ENCODE measurements around the gene PCDHB3.
"Not testable (repeated sequence)": the region's sequence is repeated elsewhere in the genome, so short reads cannot be mapped to it uniquely, and the experiment has no call there.

The PCDHB3 gene

DNA sequence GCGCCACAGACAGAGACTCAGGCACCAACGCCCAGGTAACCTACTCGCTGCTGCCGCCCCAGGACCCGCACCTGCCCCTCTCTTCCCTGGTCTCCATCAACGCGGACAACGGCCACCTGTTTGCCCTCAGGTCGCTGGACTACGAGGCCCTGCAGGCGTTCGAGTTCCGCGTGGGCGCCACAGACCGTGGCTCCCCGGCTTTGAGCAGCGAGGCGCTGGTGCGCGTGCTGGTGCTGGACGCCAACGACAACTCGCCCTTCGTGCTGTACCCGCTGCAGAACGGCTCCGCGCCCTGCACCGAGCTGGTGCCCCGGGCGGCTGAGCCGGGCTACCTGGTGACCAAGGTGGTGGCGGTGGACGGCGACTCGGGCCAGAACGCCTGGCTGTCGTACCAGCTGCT lies 1.8 kb downstream of the PCDHB3 start:
- H3K4me2 ChIP-seq (ENCODE audit: low read length); H3K36me3 ChIP-seq (ENCODE audit: insufficient read depth, low read length); H3K4me3 ChIP-seq (ENCODE audit: low read length); H3K27me3 ChIP-seq (ENCODE audit: control insufficient read depth, insufficient read depth, low read length); H3K9me3 ChIP-seq (replicated peaks; ENCODE audit: low read length); H3K9ac ChIP-seq (ENCODE audit: low read depth, low read length); H3K4me1 ChIP-seq (ENCODE audit: control insufficient read depth, insufficient read depth, low read length): not testable (repeated sequence)

DNA sequence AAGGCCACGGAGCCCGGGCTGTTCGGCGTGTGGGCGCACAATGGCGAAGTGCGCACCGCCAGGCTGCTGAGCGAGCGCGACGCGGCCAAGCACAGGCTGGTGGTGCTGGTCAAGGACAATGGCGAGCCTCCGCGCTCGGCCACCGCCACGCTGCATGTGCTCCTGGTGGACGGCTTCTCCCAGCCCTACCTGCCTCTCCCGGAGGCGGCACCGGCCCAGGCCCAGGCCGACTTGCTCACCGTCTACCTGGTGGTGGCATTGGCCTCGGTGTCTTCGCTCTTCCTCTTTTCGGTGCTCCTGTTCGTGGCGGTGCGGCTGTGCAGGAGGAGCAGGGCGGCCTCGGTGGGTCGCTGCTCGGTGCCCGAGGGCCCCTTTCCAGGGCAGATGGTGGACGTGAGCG lies 2.2 kb downstream of the PCDHB3 start:
- not testable (repeated sequence) for H3K36me3 ChIP-seq (ENCODE audit: insufficient read depth, low read length); H3K4me1 ChIP-seq (ENCODE audit: control insufficient read depth, insufficient read depth, low read length); H3K9ac ChIP-seq (ENCODE audit: low read depth, low read length); H3K27me3 ChIP-seq (ENCODE audit: control insufficient read depth, insufficient read depth, low read length); H3K4me2 ChIP-seq (ENCODE audit: low read length); H3K4me3 ChIP-seq (ENCODE audit: low read length); H3K9me3 ChIP-seq (replicated peaks; ENCODE audit: low read length)

DNA sequence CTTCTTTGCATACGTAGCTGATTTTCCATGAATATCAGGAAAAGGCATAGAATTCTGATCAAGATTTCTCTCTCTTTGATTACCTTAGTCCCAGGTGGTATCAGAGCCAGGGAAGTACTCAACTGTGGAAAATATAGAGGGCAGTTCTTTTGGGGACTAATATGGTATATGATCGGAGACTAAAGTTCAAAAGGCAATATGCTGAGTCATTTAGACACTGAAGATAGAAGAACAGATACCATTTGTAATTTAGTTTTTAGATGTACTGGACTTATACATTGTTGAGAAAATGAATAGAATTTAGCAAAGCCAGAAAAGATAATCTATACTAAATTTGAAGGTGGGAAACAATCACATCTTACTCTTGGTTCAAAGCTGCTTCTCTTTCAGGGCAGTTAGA lies 5.1 kb downstream of the PCDHB3 start:
- H3K36me3 ChIP-seq (ENCODE audit: insufficient read depth, low read length) = no peaks in the 10 kb centered on the region
- no peak overlapping the region for H3K4me3 ChIP-seq (ENCODE audit: low read length)
- H3K9ac ChIP-seq (ENCODE audit: low read depth, low read length) = no peak overlapping the region
- no peak overlapping the region for H3K4me2 ChIP-seq (ENCODE audit: low read length)
- H3K4me1 ChIP-seq (ENCODE audit: control insufficient read depth, insufficient read depth, low read length) = no peaks in the 10 kb centered on the region
- no peaks in the 10 kb centered on the region for H3K9me3 ChIP-seq (replicated peaks; ENCODE audit: low read length)
- H3K27me3 ChIP-seq (ENCODE audit: control insufficient read depth, insufficient read depth, low read length) = no peaks in the 10 kb centered on the region

DNA sequence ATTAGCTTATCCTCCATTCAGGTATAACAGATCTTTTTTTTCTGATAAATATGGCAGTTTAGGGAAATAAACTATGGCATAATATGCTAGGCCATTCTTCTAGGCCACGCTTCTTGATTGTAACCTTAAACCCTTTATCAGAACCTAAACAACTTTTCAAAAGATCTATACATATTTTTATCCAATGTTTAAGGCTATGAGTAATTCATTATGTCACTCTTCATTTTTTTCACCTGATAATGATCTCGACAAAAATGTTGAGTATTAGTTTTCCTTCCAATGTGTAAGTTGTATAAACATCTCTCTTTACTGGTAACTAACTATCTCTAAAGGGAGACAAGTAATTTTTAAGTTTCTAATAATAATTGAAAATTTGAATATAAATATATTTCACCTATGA lies 19.0 kb downstream of the PCDHB3 start:
- H3K4me2 ChIP-seq (ENCODE audit: low read length) = no peak overlapping the region
- no peaks in the 10 kb centered on the region for H3K4me1 ChIP-seq (ENCODE audit: control insufficient read depth, insufficient read depth, low read length)
- no peak overlapping the region for H3K9ac ChIP-seq (ENCODE audit: low read depth, low read length)
- H3K36me3 ChIP-seq (ENCODE audit: insufficient read depth, low read length) = no peaks in the 10 kb centered on the region
- no peak overlapping the region for H3K4me3 ChIP-seq (ENCODE audit: low read length)
- no peaks in the 10 kb centered on the region for H3K9me3 ChIP-seq (replicated peaks; ENCODE audit: low read length)
- H3K27me3 ChIP-seq (ENCODE audit: control insufficient read depth, insufficient read depth, low read length) = no peaks in the 10 kb centered on the region

DNA sequence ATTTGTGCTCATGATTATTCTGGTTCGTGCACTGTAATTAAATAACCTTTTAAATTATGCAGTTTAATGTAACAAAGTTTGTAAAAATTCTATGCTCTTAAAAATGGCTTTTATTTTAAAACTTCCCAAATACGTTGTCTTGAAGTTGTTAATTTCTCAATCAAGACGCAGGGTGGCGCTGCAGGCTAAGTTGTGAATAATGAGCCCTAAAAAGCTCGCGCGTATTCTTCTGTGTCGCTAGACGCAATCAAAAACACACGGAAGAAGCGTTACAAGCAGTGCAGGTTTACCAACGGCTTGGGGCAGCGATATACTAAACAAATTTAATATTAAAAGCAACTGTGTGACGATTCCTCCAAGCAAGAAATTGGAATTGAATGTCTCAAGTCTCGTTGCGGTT lies 21.3 kb downstream of the PCDHB3 start, which contains the start of gene PCDHB4:
Gene PCDHB4 (plus strand): TSS at position 256 of the 400 bp plus-strand sequence. CDS start 181 bp downstream, outside the sequence.
- Histone ChIP-seq H3K4me1 (ENCODE audit: control insufficient read depth, insufficient read depth, low read length) (no peaks in the 10 kb centered on the region), H3K27me3 (ENCODE audit: control insufficient read depth, insufficient read depth, low read length) (no peaks in the 10 kb centered on the region), H3K9me3 (replicated peaks; ENCODE audit: low read length) (no peaks in the 10 kb centered on the region), H3K4me2 (ENCODE audit: low read length) (no peak within 1 kb of the TSS), H3K36me3 (ENCODE audit: insufficient read depth, low read length) (no peaks in the 10 kb centered on the region), H3K4me3 (ENCODE audit: low read length) (no peak within 1 kb of the TSS), H3K9ac (ENCODE audit: low read depth, low read length) (no peak within 1 kb of the TSS)

DNA sequence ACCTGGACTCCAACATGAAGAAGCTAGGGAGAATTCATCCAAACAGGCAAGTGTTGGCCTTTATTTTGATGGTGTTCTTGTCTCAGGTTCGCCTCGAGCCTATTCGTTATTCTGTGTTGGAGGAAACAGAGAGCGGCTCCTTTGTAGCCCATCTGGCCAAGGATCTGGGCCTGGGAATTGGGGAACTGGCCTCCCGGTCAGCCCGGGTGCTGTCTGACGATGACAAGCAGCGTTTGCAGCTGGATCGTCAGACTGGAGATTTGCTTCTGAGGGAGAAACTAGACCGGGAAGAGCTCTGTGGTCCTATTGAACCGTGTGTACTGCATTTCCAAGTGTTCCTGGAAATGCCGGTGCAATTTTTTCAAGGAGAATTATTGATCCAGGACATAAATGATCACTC lies 21.7 kb downstream of the PCDHB3 start:
- H3K4me1 ChIP-seq (ENCODE audit: control insufficient read depth, insufficient read depth, low read length) = no peaks in the 10 kb centered on the region
- H3K36me3 ChIP-seq (ENCODE audit: insufficient read depth, low read length) = no peaks in the 10 kb centered on the region
- H3K9ac ChIP-seq (ENCODE audit: low read depth, low read length) = no peak overlapping the region
- H3K9me3 ChIP-seq (replicated peaks; ENCODE audit: low read length) = no peaks in the 10 kb centered on the region
- no peak overlapping the region for H3K4me2 ChIP-seq (ENCODE audit: low read length)
- no peak overlapping the region for H3K4me3 ChIP-seq (ENCODE audit: low read length)
- H3K27me3 ChIP-seq (ENCODE audit: control insufficient read depth, insufficient read depth, low read length) = no peaks in the 10 kb centered on the region

DNA sequence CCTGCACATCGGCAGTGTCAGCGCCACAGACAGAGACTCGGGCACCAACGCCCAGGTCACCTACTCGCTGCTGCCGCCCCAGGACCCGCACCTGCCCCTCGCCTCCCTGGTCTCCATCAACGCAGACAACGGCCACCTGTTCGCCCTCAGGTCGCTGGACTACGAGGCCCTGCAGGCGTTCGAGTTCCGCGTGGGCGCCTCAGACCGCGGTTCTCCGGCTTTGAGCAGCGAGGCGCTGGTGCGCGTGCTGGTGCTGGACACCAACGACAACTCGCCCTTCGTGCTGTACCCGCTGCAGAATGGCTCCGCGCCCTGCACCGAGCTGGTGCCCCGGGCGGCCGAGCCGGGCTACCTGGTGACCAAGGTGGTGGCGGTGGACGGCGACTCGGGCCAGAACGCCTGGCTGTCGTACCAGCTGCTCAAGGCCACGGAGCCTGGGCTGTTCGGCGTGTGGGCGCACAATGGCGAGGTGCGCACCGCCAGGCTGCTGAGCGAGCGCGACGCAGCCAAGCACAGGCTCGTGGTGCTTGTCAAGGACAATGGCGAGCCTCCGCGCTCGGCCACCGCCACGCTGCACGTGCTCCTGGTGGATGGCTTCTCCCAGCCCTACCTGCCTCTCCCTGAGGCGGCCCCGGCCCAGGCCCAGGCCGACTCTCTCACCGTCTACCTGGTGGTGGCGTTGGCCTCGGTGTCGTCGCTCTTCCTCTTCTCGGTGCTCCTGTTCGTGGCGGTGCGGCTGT lies 23.3 kb downstream of the PCDHB3 start:
- H3K9me3 ChIP-seq (replicated peaks; ENCODE audit: low read length); H3K4me2 ChIP-seq (ENCODE audit: low read length); H3K4me3 ChIP-seq (ENCODE audit: low read length); H3K9ac ChIP-seq (ENCODE audit: low read depth, low read length); H3K27me3 ChIP-seq (ENCODE audit: control insufficient read depth, insufficient read depth, low read length); H3K4me1 ChIP-seq (ENCODE audit: control insufficient read depth, insufficient read depth, low read length); H3K36me3 ChIP-seq (ENCODE audit: insufficient read depth, low read length): not testable (repeated sequence)

DNA sequence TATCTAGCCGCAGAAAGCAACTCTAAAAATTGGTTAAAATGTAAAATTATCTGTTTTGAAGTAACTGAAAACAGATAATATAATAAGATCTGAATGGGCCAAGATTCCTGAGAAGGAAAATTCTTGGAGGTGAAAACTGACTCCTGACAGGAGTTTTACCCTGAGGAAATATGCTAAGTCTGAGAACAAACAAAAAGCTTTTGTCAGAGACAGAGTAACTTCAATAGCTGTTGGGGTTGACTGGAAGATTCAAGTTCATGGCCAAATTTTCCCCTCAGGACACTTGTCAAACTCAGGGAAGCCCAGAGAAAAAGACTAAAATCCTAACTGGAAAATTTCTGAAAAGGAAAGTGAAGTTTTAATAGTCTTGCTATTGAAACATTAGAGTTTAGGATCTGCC lies 27.0 kb downstream of the PCDHB3 start:
- Histone ChIP-seq H3K4me2 (ENCODE audit: low read length) (no peak overlapping the region), H3K4me3 (ENCODE audit: low read length) (no peak overlapping the region), H3K9ac (ENCODE audit: low read depth, low read length) (no peak overlapping the region), H3K9me3 (replicated peaks; ENCODE audit: low read length) (no peaks in the 10 kb centered on the region), H3K4me1 (ENCODE audit: control insufficient read depth, insufficient read depth, low read length) (no peaks in the 10 kb centered on the region), H3K36me3 (ENCODE audit: insufficient read depth, low read length) (no peaks in the 10 kb centered on the region), H3K27me3 (ENCODE audit: control insufficient read depth, insufficient read depth, low read length) (no peaks in the 10 kb centered on the region)

DNA sequence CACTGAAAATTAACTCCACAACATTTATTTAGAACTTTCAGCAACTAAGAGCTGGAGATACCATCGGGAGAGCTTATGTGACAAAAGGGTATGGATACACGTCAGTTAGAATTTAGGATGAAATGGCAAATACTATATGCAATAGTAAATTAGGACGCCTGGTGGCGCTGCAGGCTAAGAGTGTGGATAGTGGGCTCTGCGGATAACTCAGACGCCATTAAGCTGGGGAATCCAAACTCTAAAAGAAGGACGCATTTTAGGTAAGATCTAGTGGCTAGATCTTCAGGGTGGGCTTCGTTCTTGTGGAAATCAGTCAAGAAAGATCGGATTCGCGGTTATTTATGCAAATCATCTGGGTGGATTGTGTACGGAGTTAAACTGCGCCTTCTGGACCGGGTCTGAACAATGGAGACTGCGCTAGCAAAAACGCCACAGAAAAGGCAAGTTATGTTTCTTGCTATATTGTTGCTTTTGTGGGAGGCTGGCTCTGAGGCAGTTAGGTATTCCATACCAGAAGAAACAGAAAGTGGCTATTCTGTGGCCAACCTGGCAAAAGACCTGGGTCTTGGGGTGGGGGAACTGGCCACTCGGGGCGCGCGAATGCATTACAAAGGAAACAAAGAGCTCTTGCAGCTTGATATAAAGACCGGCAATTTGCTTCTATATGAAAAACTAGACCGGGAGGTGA lies 34.9 kb downstream of the PCDHB3 start, which contains the start of gene PCDHB5:
Gene PCDHB5 (plus strand): TSS at position 177 of the 688 bp plus-strand sequence. CDS start 229 bp downstream, at position 406.
- Histone ChIP-seq H3K4me2 (ENCODE audit: low read length) (peak within 1 kb of the TSS; percentile 56), H3K9ac (ENCODE audit: low read depth, low read length) (peak within 1 kb of the TSS; percentile 64), H3K4me1 (ENCODE audit: control insufficient read depth, insufficient read depth, low read length) (no peaks in the 10 kb centered on the region), H3K9me3 (replicated peaks; ENCODE audit: low read length) (no peaks in the 10 kb centered on the region), H3K27me3 (ENCODE audit: control insufficient read depth, insufficient read depth, low read length) (no peaks in the 10 kb centered on the region), H3K4me3 (ENCODE audit: low read length) (peak within 1 kb of the TSS; percentile 67), H3K36me3 (ENCODE audit: insufficient read depth, low read length) (no peaks in the 10 kb centered on the region)

DNA sequence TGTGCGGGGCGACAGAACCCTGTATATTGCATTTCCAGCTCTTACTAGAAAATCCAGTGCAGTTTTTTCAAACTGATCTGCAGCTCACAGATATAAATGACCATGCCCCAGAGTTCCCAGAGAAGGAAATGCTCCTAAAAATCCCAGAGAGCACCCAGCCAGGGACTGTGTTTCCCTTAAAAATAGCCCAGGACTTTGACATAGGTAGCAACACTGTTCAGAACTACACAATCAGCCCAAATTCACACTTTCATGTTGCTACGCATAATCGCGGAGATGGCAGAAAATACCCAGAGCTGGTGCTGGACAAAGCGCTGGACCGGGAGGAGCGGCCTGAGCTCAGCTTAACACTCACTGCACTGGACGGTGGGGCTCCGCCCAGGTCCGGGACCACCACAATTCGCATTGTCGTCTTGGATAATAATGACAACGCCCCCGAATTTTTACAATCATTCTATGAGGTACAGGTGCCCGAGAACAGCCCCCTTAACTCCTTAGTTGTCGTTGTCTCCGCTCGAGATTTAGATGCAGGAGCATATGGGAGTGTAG lies 35.5 kb downstream of the PCDHB3 start:
- H3K4me1 ChIP-seq (ENCODE audit: control insufficient read depth, insufficient read depth, low read length) = no peaks in the 10 kb centered on the region
- no peak overlapping the region for H3K9ac ChIP-seq (ENCODE audit: low read depth, low read length)
- H3K9me3 ChIP-seq (replicated peaks; ENCODE audit: low read length) = no peaks in the 10 kb centered on the region
- peak overlapping the region; percentile 67 for H3K4me3 ChIP-seq (ENCODE audit: low read length)
- no peaks in the 10 kb centered on the region for H3K36me3 ChIP-seq (ENCODE audit: insufficient read depth, low read length)
- no peaks in the 10 kb centered on the region for H3K27me3 ChIP-seq (ENCODE audit: control insufficient read depth, insufficient read depth, low read length)
- peak overlapping the region; percentile 56 for H3K4me2 ChIP-seq (ENCODE audit: low read length)

DNA sequence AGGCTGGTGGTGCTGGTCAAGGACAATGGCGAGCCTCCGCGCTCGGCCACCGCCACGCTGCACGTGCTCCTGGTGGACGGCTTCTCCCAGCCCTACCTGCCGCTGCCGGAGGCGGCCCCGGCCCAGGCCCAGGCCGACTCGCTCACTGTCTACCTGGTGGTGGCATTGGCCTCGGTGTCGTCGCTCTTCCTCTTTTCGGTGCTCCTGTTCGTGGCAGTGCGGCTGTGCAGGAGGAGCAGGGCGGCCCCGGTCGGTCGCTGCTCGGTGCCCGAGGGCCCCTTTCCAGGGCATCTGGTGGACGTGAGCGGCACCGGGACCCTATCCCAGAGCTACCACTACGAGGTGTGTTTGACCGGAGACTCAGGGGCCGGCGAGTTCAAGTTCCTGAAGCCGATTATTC lies 37.1 kb downstream of the PCDHB3 start:
- not testable (repeated sequence) for H3K27me3 ChIP-seq (ENCODE audit: control insufficient read depth, insufficient read depth, low read length); H3K9me3 ChIP-seq (replicated peaks; ENCODE audit: low read length)

More for the DNA sequence above, 37.1 kb downstream of the PCDHB3 start:
- H3K9ac ChIP-seq (ENCODE audit: low read depth, low read length); H3K4me1 ChIP-seq (ENCODE audit: control insufficient read depth, insufficient read depth, low read length); H3K4me2 ChIP-seq (ENCODE audit: low read length); H3K36me3 ChIP-seq (ENCODE audit: insufficient read depth, low read length); H3K4me3 ChIP-seq (ENCODE audit: low read length): not testable (repeated sequence)

All from skeletal muscle satellite cell (primary cell).